K562 (cell line): ENCODE results near the gene GRIN1. TPM values are rescaled to one million over a fixed set of nuclear protein-coding genes. Genes with fewer than 3 reads are reported as not detected.
A peak's percentile ranks its signal among the peaks of the same experiment; 100 is the strongest.

Experiments used
- ATAC-seq: fragments of 200-7000 bp; cut with Tn5 transposase; 3 replicates; pipeline ENCODE4 v1.9.1; 2020; ENCODE audit warnings: moderate library complexity
- BruUV-seq: library from RNA; stranded (reverse); fragments of 400-500 nt; replicated peaks from 2 replicates; lab custom pipeline; 2021; lab: Mats Ljungman, UMichigan
- CTCF ChIA-PET: fragments of 300-600 bp; formaldehyde crosslinking; extraction: SDS; loops from one replicate; lab custom pipeline; 2021; ENCODE audit warnings: low intra/inter-chr PET ratio; lab: Yijun Ruan, JAX
- POLR2A ChIA-PET: fragments of 300-600, 350-650 bp; sonication (Branson Sonifier 250); formaldehyde crosslinking; extraction: SDS; loops from one replicate; lab custom pipeline; 2021; ENCODE audit warnings: antibody characterized with exemption, inconsistent platforms; lab: Yijun Ruan, JAX
- DNase-seq, 4 experiments: peaks; one replicate each; pipeline versions ENCODE4 v3.0.0 to v3.0.0-alpha.2; 2011 to 2018; ENCODE audit warnings: low spot score in 3 of 4, mixed read lengths in 3 of 4; ENCODE audit errors: extremely low read depth in 1 of 4
- FAIRE-seq: peaks from 2 replicates; lab custom pipeline; 2011; peaks lifted over from hg19 to GRCh38; lab: Jason Lieb, UNC
- H2AFZ ChIP-seq: 2 replicates; pipeline ENCODE4 v1.6.0; 2011; ENCODE audit warnings: low read depth, low read length, control low read depth, inconsistent platforms
- H3K27ac ChIP-seq: fragments of 200-600 bp; 3 replicates; pipeline ENCODE4 v1.8.0; 2011; ENCODE audit warnings: low read depth, mild to moderate bottlenecking, control low read depth, inconsistent platforms, low read length, moderate library complexity, mixed read lengths; ENCODE audit errors: extremely low read depth
- H3K27me3 ChIP-seq, 2 experiments: fragments of 300-600 bp in 1 of 2; 2 replicates in 1 of 2; 3 replicates in 1 of 2; pipeline versions ENCODE4 v1.6.0 to v1.8.0; 2011; ENCODE audit warnings: inconsistent platforms in 2 of 2, low read length in 2 of 2, mild to moderate bottlenecking in 1 of 2, mixed read lengths in 1 of 2, moderate library complexity in 1 of 2; ENCODE audit not compliant: control insufficient read depth in 2 of 2, insufficient read depth in 2 of 2
- H3K36me3 ChIP-seq: fragments of 300-600 bp; 3 replicates; pipeline ENCODE4 v1.8.0; 2011; ENCODE audit warnings: mild to moderate bottlenecking, low read length, inconsistent platforms; ENCODE audit not compliant: control insufficient read depth, insufficient read depth
- H3K4me1 ChIP-seq, 2 experiments: fragments of 200-600 bp in 1 of 2; replicated peaks in 1 of 2; 2 replicates in 1 of 2; 3 replicates in 1 of 2; pipeline versions ENCODE4 v1.5.1 to v1.8.0; 2011; ENCODE audit warnings: inconsistent platforms in 2 of 2, low read length in 2 of 2, mild to moderate bottlenecking in 1 of 2, mixed read lengths in 1 of 2, moderate library complexity in 1 of 2; ENCODE audit not compliant: control insufficient read depth in 2 of 2, insufficient read depth in 2 of 2
- H3K4me2 ChIP-seq: 2 replicates; pipeline ENCODE4 v1.6.1; 2011; ENCODE audit warnings: low read length, control low read depth, inconsistent platforms, mixed read lengths; ENCODE audit not compliant: insufficient read depth
- H3K4me3 ChIP-seq: fragments of 200-600 bp; sonication (generic), shearing (Covaris generic); 2 replicates; pipeline ENCODE4 v1.5.1; 2016; ENCODE audit warnings: control low read depth, inconsistent platforms
- H3K79me2 ChIP-seq: fragments of 200-600 bp; 3 replicates; pipeline ENCODE4 v1.8.0; 2011; ENCODE audit warnings: low read length, inconsistent platforms; ENCODE audit not compliant: control insufficient read depth, insufficient read depth
- H3K9ac ChIP-seq, 2 experiments: 2 replicates each; pipeline versions ENCODE4 v1.6.0 to v1.6.1; 2011; ENCODE audit warnings: low read depth in 2 of 2, low read length in 2 of 2, control low read depth in 1 of 2, inconsistent platforms in 1 of 2, mild to moderate bottlenecking in 1 of 2, mixed read lengths in 1 of 2; ENCODE audit not compliant: insufficient read depth in 1 of 2
- H3K9me1 ChIP-seq: one replicate; pipeline ENCODE4 v1.6.0; 2011; ENCODE audit warnings: inconsistent platforms, mild to moderate bottlenecking, low read length, moderate library complexity; ENCODE audit not compliant: control insufficient read depth, insufficient read depth
- H3K9me3 ChIP-seq: replicated peaks from 2 replicates; pipeline ENCODE4 v1.5.1; 2011; ENCODE audit warnings: low read depth, low read length, inconsistent platforms; ENCODE audit not compliant: control insufficient read depth, insufficient read depth
- H4K20me1 ChIP-seq: replicated peaks from 2 replicates; pipeline ENCODE4 v1.6.1; 2011; ENCODE audit warnings: low read length, inconsistent platforms, mixed read lengths; ENCODE audit not compliant: control insufficient read depth, insufficient read depth
- CHD2 ChIP-seq: IDR thresholded peaks from 2 replicates; pipeline ENCODE4 v1.6.1; 2011; ENCODE audit warnings: low read depth, low read length
- PTTG1 ChIP-seq: fragments of 450-650 bp; IDR thresholded peaks from 2 replicates; pipeline ENCODE4 v1.6.1; 2016; ENCODE audit warnings: low read depth, mild to moderate bottlenecking, missing genetic modification characterization, missing compliant biosample characterization
- RBM25 ChIP-seq: fragments of 200-400 bp; formaldehyde crosslinking; IDR thresholded peaks from 2 replicates; pipeline ENCODE4 v1.6.1; 2018; ENCODE audit warnings: low read length, low read depth, moderate library complexity; ENCODE audit not compliant: severe bottlenecking
- ZNF197 ChIP-seq: fragments of 200-800 bp; sonication (Bioruptor generic); IDR thresholded peaks from 2 replicates; pipeline ENCODE4 v1.6.1; 2016; ENCODE audit warnings: low read depth, missing genetic modification characterization, missing compliant biosample characterization
- ZNF3 ChIP-seq: fragments of 250-450 bp; sonication (Bioruptor Pico); IDR thresholded peaks from 2 replicates; pipeline ENCODE4 v1.5.0; 2021; ENCODE audit warnings: mild to moderate bottlenecking, moderate library complexity
- ZNF589 ChIP-seq: fragments of 200-800 bp; sonication (Bioruptor generic); IDR thresholded peaks from 2 replicates; pipeline ENCODE4 v1.6.1; 2016; ENCODE audit warnings: low read depth, missing genetic modification characterization, missing compliant biosample characterization
- WGBS: fragments of 100-300 bp; shearing (Covaris generic); methylation state at CpG from one replicate; pipeline ENCODE4 v1.1.6; 2016; ENCODE audit warnings: low coverage, mixed read lengths; ENCODE audit not compliant: insufficient coverage; ENCODE audit errors: missing lambda C conversion rate; 5-methylcytosine and 5-hydroxymethylcytosine counted together
- in situ Hi-C: fragments of 300-500 bp; cut with MboI; formaldehyde crosslinking; loops from 4 replicates; pipeline ENCODE4 v1.15.0; 2018; ENCODE audit warnings: inconsistent platforms, mixed read lengths
- intact Hi-C: fragments of 100-400 bp; cut with micrococcal nuclease; formaldehyde crosslinking; loops from 2 replicates; pipeline ENCODE4 v1.14.2; 2022
- polyA plus RNA-seq, 8 experiments: library from polyadenylated mRNA; depleted of rRNA in 4 of 8; stranded (reverse) in 5 of 8; unstranded in 3 of 8; fragments of >200 nt; fragmentation: Nextera tagmentation in 2 of 8; fragmentation: Illumina TruSeq in 1 of 8; extraction: Ambion mirVana in 2 of 8; extraction: Trizol in 1 of 8; gene quantifications; 2 replicates each; pipeline versions ENCODE4 v1.2.1 to v1.2.3, GENCODE V29; 2011 to 2014; ENCODE audit warnings: inconsistent platforms in 1 of 8, missing spikeins in 1 of 8
- total RNA-seq, 7 experiments: library from RNA; depleted of rRNA in 6 of 7; stranded (reverse); fragments of >200 nt in 6 of 7; fragmentation: Illumina TruSeq in 2 of 7; extraction: Trizol in 2 of 7; gene quantifications; 2 replicates each; pipeline versions ENCODE4 v1.2.1 to v1.2.3, GENCODE V29; 2011 to 2021; ENCODE audit warnings: low replicate concordance in 1 of 7
- TF ChIP-seq, protein P1 (sequence below): fragments of 150-350 bp; conservative IDR thresholded peaks from 2 replicates; pipeline ENCODE4 v1.6.1; 2014; ENCODE audit warnings: low read length
- TF ChIP-seq, protein P2 (sequence below): fragments of 250-450 bp; sonication (Bioruptor Pico); IDR thresholded peaks from 2 replicates; pipeline ENCODE4 v1.4.0; 2020; ENCODE audit warnings: mild to moderate bottlenecking, moderate library complexity, borderline replicate concordance

The GRIN1 gene
- total and polyA plus RNA-seq, 9 of the 15 experiments (the other 6 are each of a cell fraction or from before 2014, with no cell fraction given): 0.03 to 0.35 (median 0.16) TPM; not detected in 6

DNA sequence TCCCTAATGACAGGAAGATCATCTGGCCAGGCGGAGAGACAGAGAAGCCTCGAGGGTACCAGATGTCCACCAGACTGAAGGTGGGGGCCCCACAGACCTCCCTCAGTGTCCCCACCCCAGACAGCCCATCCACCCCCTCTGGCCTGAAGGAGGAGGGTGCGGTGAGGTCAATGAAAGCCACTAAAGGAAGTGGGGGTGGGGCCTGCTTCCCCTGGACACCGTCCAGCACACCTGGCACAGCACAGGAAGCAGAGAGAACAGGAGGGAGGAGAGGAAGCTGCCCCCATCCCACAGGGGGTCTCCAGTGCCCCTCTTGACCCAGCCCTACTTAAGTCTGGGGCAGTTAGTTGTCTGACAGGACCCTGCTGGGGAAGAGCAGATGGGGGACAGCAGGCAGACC, 19.7 kb downstream of the GRIN1 start (continued):
- TF ChIP-seq, protein P1, sequence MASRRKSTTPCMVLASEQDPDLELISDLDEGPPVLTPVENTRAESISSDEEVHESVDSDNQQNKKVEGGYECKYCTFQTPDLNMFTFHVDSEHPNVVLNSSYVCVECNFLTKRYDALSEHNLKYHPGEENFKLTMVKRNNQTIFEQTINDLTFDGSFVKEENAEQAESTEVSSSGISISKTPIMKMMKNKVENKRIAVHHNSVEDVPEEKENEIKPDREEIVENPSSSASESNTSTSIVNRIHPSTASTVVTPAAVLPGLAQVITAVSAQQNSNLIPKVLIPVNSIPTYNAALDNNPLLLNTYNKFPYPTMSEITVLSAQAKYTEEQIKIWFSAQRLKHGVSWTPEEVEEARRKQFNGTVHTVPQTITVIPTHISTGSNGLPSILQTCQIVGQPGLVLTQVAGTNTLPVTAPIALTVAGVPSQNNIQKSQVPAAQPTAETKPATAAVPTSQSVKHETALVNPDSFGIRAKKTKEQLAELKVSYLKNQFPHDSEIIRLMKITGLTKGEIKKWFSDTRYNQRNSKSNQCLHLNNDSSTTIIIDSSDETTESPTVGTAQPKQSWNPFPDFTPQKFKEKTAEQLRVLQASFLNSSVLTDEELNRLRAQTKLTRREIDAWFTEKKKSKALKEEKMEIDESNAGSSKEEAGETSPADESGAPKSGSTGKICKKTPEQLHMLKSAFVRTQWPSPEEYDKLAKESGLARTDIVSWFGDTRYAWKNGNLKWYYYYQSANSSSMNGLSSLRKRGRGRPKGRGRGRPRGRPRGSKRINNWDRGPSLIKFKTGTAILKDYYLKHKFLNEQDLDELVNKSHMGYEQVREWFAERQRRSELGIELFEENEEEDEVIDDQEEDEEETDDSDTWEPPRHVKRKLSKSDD: no peak

DNA sequence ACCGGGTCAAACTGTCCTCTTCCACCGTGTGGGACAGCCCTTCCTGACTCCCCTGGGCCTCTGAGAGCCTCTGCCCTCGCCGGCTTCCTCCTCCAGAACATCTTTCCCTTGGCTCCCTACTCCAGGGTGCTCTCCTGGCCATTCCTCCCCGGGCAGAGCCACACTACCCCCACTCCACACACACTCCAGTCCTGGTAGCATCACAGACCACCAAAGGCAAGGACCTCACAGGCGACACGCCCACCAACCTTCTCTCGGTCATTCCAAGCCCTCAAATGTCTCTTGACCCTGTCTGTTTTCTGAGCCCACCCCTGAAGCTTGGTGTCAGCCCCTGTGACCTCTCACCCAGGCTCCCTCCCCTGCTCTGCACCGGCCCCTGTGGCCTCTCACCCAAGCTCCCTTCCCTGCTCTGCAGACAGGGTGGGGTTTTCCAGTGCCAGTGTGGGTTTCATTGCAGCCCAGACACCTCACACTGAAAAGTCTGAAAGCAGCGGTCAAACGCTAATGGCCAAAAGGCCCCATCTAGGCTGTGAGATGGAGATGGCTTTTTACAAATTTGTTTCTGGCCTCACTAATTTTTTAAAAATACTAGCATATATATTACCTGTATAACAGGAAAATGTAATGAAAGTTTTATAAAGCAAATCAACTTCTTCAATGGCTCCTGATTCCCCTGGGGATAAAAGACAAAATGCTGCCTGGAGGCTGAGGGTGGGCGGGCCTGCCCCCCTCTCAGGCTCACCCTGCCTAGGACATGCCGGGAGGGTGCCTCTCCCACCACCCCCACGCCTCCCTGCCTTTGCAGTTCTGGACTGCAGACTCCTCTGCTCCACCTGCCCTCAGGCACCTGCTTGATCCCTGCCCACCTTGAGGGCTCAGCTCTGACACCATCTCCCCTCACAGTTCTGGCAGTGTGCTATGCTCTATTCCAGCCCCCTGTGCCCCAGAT, 20.4 kb downstream of the GRIN1 start:
- no peaks in the 10 kb centered on the region for H3K9me3 ChIP-seq
- H3K79me2 ChIP-seq: no peaks in the 10 kb centered on the region
- no peak overlapping the region for H3K27ac ChIP-seq
- H3K4me1 ChIP-seq: peaks cover 18 to 84% of the 10 kb centered on the region in 2 experiments; a peak in 4 of 5 replicates
- H3K36me3 ChIP-seq: no peaks in the 10 kb centered on the region
- ChIA-PET CTCF (no interaction called here), POLR2A (interaction anchor here (1.1 kb wide), 1 partner anchor 30 kb away, joined by 4 read pairs; no protein-coding TSS in a partner anchor)
- H3K27me3 ChIP-seq: peaks cover 0 to 2% of the 10 kb centered on the region in 2 experiments; a peak in 2 of 5 replicates
- 12% methylated on average over 13 of the region's 14 CpGs for WGBS
- ATAC-seq (no peak), FAIRE-seq (peak; percentile 15), DNase-seq (no peak)
- no peak overlapping the region for H3K4me2 ChIP-seq
- BruUV-seq: no TSS peak
- intact Hi-C loops: no loop called here
- no peak overlapping the region for H3K4me3 ChIP-seq
- 0 out of 2 replicates have a peak, but pooled peaks cover 8% of the 10 kb centered on the region for H4K20me1 ChIP-seq
- no peaks in the 10 kb centered on the region for H3K9me1 ChIP-seq
- peak overlapping the region in 1 of 2 experiments; percentile 79; a peak in 2 of 4 replicates for H3K9ac ChIP-seq
- H2AFZ ChIP-seq: no peak overlapping the region
- in situ Hi-C loops: no loop called here
- TF ChIP-seq CHD2 (no peak), PTTG1 (no peak), RBM25 (no peak), ZNF3 (CRISPR knock-in tag) (no peak), ZNF589 (no peak), ZNF197 (CRISPR knock-in tag) (no peak)
- TF ChIP-seq, protein P2, sequence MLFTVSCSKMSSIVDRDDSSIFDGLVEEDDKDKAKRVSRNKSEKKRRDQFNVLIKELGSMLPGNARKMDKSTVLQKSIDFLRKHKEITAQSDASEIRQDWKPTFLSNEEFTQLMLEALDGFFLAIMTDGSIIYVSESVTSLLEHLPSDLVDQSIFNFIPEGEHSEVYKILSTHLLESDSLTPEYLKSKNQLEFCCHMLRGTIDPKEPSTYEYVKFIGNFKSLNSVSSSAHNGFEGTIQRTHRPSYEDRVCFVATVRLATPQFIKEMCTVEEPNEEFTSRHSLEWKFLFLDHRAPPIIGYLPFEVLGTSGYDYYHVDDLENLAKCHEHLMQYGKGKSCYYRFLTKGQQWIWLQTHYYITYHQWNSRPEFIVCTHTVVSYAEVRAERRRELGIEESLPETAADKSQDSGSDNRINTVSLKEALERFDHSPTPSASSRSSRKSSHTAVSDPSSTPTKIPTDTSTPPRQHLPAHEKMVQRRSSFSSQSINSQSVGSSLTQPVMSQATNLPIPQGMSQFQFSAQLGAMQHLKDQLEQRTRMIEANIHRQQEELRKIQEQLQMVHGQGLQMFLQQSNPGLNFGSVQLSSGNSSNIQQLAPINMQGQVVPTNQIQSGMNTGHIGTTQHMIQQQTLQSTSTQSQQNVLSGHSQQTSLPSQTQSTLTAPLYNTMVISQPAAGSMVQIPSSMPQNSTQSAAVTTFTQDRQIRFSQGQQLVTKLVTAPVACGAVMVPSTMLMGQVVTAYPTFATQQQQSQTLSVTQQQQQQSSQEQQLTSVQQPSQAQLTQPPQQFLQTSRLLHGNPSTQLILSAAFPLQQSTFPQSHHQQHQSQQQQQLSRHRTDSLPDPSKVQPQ (CRISPR knock-in tag): no peak
